Femur (tissue), 1 donor: ENCODE data around the gene TBX19.

Experiments
- DNase-seq: peaks from one replicate; pipeline ENCODE4 v3.0.0-alpha.2; 2017

The TBX19 gene

DNA sequence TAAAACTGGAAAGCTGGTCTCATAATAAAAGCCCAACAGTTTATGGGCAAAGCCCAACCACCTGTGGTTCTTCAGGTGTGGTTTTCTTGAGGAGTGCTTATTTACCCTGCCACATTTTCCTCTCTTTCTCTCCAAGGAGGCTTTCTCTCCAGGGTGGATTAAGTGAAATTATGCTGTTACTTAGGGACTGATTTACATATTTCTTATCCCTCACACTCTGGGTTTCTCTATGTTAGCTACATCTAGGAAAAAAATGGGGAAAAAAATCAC, 4.8 kb downstream of the TBX19 start:
- no peak for DNase-seq

DNA sequence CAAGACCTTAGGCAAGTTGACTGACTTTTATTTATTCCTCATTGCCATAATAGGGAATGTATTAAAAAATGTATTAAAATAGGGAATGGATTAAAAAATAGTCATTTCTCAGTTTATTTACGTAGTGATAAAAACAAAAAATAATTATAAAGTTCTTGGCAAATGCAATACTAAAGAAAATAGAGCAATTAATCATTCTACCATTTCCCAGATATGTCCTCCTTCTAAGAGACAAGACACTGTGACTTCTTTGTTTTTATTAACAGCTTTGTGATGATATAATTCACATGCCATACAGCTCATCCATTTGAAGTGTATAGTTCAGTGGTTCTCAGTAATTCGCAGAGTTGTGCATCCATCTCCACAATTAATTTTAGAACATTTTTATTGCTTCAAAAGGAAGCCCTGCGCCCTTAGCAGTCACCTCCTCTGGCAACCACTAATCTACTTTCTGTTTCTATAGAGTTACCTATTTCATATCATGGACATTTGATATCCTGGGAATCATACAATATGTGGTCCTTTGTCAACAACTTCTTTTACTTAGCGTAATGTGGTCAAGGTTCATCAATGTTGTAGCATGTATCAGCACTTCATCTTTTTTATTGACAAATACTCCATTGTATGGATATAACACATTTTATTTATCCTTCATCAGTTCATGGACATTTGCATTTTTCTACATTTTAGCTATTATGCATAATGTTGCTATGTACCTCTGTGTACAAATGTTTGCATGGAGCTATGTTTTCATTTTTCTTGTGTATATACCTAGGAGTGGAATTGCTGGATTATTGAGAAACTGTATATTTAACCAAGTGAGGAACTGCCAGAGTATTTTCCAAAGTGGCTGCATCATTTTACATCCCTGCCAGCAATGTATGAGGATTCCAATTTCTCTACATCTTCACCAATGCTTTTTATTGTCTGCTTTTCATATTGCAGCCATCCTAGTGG, 5.6 kb downstream of the TBX19 start:
- DNase-seq, result no peak

DNA sequence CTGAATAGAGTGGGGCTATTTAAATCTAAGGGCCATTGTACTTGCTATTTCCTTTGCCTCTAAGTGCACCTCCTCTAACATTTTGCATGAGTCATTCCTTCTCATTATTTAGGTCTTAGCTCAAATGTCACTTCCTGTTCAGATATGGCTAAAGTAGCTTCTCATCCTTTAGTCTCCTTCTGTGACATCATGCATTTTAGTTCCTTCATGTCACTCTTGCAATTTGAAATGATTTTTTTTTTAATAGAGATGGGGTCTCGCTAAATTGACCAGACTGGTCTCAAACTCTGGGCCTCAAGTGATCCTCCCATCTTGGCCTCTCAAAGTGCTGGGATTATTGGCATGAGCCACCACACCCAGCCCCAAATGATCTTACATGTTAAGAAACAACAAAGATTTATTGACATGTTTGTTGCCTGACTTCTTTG, 6.6 kb downstream of the TBX19 start:
- no peak for DNase-seq

DNA sequence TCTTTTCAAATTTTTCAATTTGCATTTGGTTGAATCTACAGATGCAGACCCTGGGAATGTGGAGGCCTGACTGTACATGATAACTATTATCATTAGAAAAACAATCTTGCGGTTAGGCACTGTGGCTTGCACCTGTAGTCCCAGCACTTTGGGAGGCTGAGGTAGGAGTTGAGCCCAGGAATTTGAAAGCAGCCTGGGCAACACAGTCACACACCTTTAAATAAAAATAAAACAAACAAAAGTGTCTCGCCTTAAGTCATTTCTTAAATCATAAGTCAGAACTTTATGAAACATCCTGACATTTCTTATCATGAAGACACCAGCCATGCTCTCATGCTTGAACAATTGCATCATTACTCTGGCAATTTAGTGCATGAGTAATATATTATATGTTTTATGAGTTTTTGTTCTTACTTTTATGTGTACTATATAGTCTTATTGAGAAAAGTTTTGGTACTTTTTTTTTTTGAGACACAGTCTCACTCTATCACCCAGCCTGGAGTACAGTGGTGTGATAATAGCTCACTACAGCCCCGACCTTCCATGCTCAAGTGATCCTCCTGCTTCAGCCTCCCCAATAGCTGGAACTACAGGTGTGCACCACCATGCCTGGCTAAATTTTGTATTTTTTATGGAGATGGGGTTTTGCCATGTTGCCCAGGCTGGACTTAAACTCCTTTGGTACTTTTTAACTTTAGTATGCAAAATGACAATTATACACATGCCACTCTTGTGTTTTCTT, 7.8 kb downstream of the TBX19 start:
- DNase-seq, result no peak

DNA sequence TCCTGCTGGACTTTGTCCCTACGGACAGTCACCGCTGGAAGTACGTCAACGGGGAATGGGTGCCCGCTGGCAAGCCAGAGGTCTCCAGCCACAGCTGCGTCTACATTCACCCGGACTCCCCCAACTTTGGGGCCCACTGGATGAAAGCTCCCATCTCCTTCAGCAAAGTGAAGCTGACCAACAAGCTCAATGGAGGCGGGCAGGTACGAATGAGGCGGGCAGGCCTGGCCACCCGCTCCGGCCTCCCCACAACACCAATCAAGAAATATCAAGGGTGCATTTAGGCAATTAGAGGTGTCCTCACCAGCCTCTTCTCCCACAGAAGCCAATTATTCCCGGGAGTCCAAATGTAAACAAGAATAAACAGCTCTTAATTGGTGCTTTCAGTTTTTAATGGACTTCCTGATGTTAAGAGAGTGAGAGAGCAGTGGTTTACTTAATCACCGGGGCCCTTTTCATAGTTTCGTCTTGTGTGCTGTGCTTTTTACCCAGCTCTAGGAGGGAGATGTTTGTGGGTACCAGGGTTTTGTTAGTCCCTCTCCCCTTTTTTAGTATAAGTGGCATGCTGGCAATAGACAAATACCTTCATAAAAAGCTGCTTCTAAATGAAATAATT, 10.7 kb downstream of the TBX19 start:
- DNase-seq, result no peak

DNA sequence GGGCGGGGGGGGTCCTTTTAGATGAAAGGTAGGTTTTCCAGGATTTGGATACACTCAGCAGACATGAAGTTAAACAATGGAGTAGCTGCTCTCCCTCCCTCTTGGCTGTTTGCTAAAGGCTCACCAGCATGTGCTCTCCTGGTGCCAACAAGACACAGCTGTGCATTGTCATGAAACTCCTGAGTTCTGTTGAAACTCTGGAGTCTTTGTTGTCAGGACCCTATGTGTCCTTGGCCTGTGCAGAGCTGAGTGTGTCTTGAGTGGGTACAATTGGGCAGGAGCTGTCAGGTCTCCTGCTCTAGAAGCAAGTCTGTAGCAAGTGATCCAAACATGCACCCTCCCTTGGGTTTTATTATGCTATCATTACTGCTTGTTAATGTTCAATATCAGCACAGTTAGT, 12.7 kb downstream of the TBX19 start:
- no peak for DNase-seq

DNA sequence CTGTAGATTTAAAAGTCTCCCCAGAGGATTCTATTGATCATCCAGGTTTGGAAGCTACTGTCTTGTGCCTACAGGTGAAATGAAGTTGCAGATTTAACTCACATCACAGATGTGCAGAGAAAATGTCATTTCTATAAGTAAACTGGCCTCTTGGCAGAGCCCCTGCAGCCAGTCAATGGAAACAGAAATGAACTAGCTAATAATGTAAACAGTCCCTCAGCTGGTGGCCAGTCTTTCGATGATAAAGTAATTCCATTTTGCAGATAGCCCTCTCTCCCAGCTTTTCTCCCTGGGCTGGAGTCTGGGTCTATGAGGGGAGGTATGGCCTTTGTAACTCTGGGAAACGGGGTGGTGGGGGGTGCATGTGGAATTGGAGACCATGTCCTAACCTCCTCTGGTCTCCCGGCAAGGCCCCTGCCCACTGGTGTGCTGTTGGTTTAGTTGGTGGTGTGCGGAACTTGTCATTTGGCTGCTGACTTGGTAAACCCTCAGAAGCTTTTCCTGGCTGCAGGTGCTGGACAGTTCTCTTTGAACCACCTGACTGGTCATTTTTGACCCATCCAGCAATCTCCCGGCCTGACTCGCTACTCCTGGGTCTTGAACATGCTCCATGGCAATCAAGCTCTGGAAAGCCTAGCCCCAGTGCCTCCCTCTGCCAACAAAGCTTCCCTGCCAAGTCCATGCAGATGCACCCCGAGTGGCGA, 14.9 kb downstream of the TBX19 start:
- no peak for DNase-seq

DNA sequence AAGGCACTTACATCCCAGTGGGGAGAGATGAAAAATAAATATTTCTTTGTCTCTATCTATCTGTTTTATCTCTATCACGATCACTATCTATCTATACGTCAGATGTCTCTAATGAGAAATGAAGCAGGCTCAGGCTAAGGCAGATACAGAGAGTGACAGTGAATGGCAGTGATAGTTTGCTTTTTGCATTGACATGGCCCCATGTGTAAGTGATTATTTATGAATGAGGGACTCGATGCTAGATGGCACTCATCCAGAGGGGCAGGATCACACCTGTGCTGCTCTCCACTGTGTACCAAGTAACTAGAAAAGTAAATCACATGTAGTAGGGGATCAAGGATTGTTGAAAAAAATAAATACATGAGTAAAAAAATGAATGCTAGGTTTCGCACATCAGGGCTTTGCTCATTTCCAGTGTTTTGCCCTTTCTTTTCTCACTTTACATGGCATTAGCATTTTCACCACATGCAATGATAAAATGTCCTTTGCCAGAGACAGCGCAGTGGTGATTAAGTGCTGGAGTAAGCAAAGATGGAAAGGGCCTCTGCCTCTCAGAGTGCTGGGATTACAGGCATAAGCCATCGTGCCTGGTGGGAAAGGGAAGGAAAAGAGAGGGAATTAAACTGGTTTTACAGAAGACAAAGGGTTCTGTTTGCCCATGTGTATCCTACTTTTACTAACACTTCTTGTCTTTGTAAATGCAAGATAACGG, 16.5 kb downstream of the TBX19 start:
- DNase-seq, result no peak

DNA sequence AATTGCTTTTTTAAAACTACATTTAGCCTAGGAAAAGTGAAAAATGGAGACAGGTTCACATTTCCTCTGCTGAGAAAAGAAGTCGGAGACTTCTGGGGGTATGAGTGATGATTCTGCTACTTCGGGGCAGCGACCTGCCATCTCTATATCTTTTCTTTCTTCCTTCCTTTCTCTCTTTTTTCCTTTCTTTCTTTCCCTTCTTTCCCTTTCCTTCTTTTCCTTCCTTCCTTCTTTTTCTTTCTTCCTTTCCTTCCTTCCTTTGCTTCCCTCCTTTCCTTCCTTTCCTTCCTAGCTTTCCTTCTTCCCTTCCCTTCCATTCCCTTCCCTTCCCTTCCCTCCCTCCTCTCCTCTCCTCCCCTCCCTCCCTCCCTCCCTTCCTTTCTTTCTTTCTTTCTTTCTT, 17.8 kb downstream of the TBX19 start:
- DNase-seq, result no peak

DNA sequence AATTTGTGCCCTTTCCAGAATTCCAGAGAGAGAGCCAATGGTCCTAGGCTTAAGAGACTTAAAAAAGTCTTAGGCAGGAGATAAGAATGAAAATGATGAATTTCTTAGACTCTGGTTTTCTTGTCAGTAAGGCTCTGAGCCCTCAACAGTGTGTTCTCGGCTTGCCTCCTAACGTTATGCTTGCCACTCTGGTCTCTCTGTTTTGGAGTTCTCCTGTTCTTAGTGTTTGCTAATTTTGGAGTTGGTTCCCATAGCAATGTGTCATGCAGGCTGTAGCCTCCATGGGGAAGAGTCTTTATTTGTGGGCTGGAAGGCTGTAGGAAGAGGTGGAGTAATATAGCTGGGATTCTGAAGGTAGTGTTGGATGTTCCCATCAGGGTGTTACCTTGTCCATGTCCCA, 19.9 kb downstream of the TBX19 start:
- DNase-seq, result no peak

DNA sequence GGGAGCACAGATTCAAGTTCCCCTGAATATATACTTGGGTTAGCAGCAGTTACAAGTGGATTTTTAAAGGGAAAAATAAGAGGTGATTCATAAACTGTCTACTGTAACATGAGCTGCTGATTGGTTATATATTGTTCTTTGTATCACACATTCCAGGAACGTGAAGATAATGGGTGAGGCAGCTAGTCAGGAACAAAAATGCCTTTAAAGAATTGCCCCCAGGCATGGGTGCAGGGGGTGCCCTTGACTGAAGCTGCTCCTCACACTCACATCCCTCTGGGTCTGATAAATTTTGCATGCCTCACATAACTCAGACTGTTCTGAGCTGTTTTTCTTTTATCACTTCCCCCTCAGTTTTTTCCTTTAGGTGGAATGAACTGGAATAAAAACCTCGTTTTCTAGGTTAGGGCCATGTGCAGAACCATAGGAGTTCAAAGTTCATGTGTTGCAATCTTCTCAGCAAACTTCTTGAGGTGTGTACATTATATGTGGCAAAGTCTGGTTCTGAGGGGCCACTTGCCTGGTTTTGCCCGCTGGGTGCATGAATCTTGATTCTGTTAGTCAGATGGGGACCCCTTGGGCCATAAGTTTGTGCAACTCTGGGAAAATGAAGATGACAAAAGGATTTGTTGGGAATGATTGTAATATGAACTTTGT, 21.1 kb downstream of the TBX19 start:
- no peak for DNase-seq

DNA sequence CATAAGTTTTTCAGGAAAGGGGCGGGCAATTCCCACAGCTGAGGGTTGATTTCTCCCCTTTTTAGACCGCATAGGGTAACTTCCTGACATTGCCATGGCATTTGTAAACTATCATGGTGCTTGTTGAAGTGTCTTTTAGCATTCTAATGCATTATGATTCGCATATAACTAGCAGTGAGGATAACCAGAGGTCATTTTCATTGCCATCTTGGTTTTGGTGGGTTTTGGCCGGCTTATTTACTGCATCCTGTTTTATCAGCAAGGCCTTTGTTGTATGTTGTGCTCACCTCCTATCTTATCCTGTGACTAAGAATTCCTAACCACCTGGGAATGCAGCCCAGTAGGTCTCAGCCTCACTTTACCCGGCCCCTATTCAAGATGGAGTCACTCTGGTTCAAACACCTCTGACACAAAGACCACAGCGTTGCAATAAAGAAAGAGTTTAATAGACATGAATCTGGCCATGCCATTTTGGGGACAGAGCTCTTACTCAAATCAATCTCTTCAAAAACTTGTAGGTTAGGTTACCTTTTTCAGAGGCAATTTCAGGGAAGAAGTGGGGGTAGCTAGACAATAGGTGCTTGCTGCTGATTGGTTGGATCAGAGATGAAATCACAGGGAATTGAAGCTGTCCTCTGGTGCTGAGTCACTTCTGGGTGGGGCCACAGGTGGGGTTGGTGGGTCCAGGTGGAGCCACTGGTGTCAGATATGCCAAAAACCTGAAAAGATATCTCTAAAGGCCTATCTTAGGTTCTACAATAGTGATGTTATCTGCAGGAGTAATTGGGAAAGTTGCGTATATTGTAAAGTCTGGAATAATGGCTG, 23.3 kb downstream of the TBX19 start:
- DNase-seq, result no peak

DNA sequence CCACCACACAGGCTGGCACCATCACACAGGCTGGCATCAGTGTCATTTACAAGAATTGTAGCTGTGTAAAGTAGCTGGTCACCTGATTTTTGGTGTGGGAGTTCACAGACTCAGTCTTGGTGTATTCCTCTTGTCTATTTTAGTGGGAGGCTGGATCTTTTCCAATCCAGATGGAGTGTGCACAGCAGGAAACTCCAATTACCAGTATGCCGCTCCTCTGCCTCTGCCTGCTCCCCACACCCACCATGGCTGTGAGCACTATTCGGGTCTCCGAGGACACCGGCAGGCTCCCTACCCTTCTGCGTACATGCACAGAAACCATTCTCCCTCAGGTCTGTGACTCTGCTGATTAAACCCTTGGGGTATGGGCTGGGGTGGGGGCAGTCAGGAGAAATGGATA, 24.2 kb downstream of the TBX19 start:
- no peak for DNase-seq

DNA sequence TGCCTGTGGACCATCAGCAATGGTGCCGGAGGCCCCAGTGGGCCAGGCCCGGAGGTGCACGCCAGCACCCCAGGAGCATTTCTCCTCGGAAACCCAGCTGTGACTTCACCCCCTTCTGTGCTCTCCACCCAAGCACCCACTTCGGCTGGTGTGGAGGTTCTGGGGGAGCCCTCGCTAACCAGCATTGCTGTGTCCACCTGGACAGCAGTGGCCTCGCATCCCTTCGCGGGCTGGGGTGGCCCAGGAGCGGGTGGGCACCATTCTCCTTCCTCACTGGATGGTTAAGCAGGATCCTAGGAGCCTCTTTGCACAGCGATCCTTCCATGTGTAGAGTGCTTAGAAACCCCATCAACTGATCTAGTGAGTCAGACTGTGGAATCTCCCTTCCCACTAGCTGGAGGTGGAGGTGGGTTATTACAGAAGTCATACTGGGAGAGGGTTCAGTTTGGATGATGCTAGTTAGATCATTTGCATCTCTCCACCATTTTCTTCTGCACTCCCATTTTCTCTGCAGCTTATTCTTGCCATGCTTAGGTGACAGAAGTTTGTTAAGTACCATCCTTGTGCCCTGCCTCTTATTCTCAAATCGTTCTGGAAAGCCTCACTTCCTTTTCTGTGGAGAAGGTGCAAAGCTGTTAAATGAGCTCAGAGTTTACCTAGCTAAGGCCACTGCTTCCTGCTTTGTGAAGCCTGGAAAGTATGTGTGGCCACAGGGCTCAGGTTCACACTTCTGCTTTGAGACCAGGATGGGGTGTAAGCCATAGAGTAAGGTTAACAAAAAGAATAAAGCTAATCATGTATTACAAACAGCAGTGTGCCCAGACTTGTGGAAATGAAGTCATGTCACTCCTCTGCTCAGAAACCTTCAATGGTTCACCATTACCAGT, 32.3 kb downstream of the TBX19 start:
- no peak for DNase-seq

DNA sequence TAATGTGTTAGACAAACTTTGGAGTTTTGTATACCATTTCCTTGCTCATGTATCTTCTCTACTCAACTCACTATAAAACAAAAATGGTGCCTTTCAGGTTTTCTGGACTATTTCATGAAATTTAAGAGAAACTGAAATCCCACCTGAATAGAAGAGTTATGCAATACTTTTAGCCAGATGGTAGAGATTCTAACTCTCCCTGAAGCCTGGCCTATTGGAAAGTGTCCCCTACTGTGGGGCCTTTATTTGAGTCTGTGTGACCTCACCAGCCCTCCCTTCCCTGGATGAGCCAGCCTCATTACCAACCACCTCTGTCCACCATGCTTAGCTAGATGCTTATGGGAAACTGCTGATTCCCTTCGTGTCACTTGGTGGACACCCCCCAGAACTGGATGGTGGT, 35.5 kb downstream of the TBX19 start:
- DNase-seq, result no peak

DNA sequence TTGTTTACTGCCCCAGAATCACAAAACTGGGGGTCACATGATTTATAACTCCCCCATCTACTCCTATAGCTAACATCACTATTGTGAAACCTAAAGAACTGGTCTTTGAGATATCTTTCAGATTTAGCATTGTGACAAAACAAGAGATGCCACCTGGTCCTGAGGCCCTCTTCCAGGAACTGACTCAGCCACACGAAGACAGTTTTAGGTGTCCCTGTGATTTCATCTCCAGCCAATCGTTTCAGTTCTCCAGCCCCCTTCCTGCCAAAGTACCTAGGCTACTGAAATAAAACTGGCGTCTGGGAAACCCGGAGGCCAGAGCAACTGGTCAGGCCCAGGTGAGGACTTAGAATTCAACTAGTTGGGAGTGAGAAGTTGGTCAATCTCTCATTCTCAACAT, 36.6 kb downstream of the TBX19 start:
- DNase-seq, result no peak

DNA sequence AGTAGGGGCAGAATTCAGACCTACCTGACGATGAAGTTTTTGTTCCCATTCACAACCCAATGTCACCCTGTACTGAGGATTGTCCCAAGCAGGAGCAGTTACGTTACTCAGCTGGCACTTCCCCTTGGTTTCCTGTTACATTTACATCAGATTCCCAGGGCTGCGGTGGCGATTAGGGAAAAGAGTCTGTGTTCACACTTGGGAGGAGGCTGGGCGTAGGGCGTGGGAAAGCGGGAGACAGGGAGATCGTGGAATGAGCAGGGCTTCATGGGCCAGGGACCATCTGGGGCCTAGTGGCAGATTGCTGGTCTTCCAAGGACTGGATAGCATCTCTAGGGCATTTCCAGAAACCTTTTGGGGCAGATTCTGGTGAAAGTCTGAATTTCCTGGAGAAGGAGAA, 39.0 kb downstream of the TBX19 start:
- DNase-seq, result no peak

DNA sequence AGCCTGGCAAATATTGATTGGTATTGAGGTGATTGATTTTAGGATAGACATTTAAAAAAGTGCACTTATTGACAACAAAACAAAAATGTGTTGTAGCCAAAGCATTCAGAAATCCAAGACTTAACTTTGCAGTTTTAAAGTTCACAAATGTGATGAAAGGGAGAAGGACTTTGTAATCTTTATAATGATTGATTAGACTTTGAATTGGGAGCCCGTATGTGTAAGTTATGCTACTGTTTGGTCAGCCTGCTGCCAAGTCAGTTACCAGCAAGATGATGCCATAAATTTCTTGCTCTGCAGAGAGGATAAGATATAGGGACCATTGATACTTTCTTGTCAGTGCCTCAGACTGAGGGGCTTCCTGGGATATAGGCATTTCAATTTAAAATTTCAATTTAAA, 39.5 kb downstream of the TBX19 start:
- DNase-seq, result no peak

DNA sequence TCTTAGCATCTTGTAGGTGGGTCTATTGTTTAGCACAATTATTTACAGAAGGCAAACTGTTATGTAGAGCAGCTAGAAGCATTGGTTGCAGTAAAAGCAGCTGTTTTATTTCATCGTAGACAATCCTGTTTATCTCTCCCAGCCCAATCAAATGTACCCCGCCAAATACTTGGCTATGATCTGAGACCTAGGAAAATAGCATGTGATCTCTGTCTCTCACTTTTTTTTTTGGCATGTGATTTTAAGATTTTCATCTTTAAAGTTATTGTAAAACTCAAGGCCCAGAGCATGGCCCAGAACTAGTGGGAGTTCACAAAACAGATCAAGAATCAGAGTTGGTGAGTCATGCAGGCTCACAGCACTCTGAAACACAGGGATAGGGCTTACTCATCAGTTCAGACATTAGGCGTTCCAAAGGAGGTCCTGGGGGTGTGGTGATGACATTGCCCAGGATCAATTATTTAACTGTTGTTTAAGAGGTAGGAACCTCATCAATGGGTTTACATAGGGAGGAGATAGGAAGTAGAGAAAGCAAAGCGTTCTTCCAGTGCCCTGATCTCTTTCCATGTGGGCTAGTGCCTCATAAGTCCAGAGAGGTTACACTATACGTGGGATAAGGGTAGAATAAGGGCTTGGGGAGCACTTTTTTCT, 40.2 kb downstream of the TBX19 start:
- DNase-seq, result no peak

DNA sequence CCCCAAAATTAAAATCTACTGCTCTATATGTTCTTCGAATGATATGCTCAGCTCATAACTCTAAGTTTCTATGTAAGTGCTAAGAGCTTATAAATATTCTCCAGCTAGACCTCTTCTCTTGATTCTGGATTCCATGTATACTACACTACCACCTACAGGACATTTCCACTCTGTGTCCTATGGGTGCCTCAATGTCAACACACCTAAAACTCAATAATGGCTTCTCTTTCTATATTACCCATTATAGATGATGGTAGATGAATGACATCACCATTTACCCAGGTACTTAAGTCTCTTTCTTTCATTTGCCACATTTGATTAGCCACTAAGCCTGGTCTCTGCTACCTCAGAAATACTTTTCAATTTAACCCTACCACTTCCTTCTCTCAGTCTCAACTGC, 41.3 kb downstream of the TBX19 start:
- no peak for DNase-seq
